K562 (cell line): Measurements from ENCODE around the gene ACTR8. TPM values are rescaled to one million over a fixed set of nuclear protein-coding genes. Genes with fewer than 3 reads are reported as not detected.

Experiments used
- ATAC-seq: fragments of 200-7000 bp; cut with Tn5 transposase; 3 replicates; pipeline ENCODE4 v1.9.1; 2020; ENCODE audit warnings: moderate library complexity
- BruUV-seq: library from RNA; stranded (reverse); fragments of 400-500 nt; replicated peaks from 2 replicates; lab custom pipeline; 2021; lab: Mats Ljungman, UMichigan
- CTCF ChIA-PET: fragments of 300-600 bp; formaldehyde crosslinking; extraction: SDS; loops from one replicate; lab custom pipeline; 2021; ENCODE audit warnings: low intra/inter-chr PET ratio; lab: Yijun Ruan, JAX
- POLR2A ChIA-PET: fragments of 300-600, 350-650 bp; sonication (Branson Sonifier 250); formaldehyde crosslinking; extraction: SDS; loops from one replicate; lab custom pipeline; 2021; ENCODE audit warnings: antibody characterized with exemption, inconsistent platforms; lab: Yijun Ruan, JAX
- DNase-seq, 4 experiments: peaks; one replicate each; pipeline versions ENCODE4 v3.0.0 to v3.0.0-alpha.2; 2011 to 2018; ENCODE audit warnings: low spot score in 3 of 4, mixed read lengths in 3 of 4; ENCODE audit errors: extremely low read depth in 1 of 4
- FAIRE-seq: peaks from 2 replicates; lab custom pipeline; 2011; peaks lifted over from hg19 to GRCh38; lab: Jason Lieb, UNC
- H2AFZ ChIP-seq: 2 replicates; pipeline ENCODE4 v1.6.0; 2011; ENCODE audit warnings: low read depth, low read length, control low read depth, inconsistent platforms
- H3K27ac ChIP-seq: fragments of 200-600 bp; 3 replicates; pipeline ENCODE4 v1.8.0; 2011; ENCODE audit warnings: low read depth, mild to moderate bottlenecking, control low read depth, inconsistent platforms, low read length, moderate library complexity, mixed read lengths; ENCODE audit errors: extremely low read depth
- H3K27me3 ChIP-seq, 2 experiments: fragments of 300-600 bp in 1 of 2; 2 replicates in 1 of 2; 3 replicates in 1 of 2; pipeline versions ENCODE4 v1.6.0 to v1.8.0; 2011; ENCODE audit warnings: inconsistent platforms in 2 of 2, low read length in 2 of 2, mild to moderate bottlenecking in 1 of 2, mixed read lengths in 1 of 2, moderate library complexity in 1 of 2; ENCODE audit not compliant: control insufficient read depth in 2 of 2, insufficient read depth in 2 of 2
- H3K36me3 ChIP-seq: fragments of 300-600 bp; 3 replicates; pipeline ENCODE4 v1.8.0; 2011; ENCODE audit warnings: mild to moderate bottlenecking, low read length, inconsistent platforms; ENCODE audit not compliant: control insufficient read depth, insufficient read depth
- H3K4me1 ChIP-seq, 2 experiments: fragments of 200-600 bp in 1 of 2; replicated peaks in 1 of 2; 2 replicates in 1 of 2; 3 replicates in 1 of 2; pipeline versions ENCODE4 v1.5.1 to v1.8.0; 2011; ENCODE audit warnings: inconsistent platforms in 2 of 2, low read length in 2 of 2, mild to moderate bottlenecking in 1 of 2, mixed read lengths in 1 of 2, moderate library complexity in 1 of 2; ENCODE audit not compliant: control insufficient read depth in 2 of 2, insufficient read depth in 2 of 2
- H3K4me2 ChIP-seq: 2 replicates; pipeline ENCODE4 v1.6.1; 2011; ENCODE audit warnings: low read length, control low read depth, inconsistent platforms, mixed read lengths; ENCODE audit not compliant: insufficient read depth
- H3K4me3 ChIP-seq: fragments of 200-600 bp; sonication (generic), shearing (Covaris generic); 2 replicates; pipeline ENCODE4 v1.5.1; 2016; ENCODE audit warnings: control low read depth, inconsistent platforms
- H3K79me2 ChIP-seq: fragments of 200-600 bp; 3 replicates; pipeline ENCODE4 v1.8.0; 2011; ENCODE audit warnings: low read length, inconsistent platforms; ENCODE audit not compliant: control insufficient read depth, insufficient read depth
- H3K9ac ChIP-seq, 2 experiments: 2 replicates each; pipeline versions ENCODE4 v1.6.0 to v1.6.1; 2011; ENCODE audit warnings: low read depth in 2 of 2, low read length in 2 of 2, control low read depth in 1 of 2, inconsistent platforms in 1 of 2, mild to moderate bottlenecking in 1 of 2, mixed read lengths in 1 of 2; ENCODE audit not compliant: insufficient read depth in 1 of 2
- H3K9me1 ChIP-seq: one replicate; pipeline ENCODE4 v1.6.0; 2011; ENCODE audit warnings: inconsistent platforms, mild to moderate bottlenecking, low read length, moderate library complexity; ENCODE audit not compliant: control insufficient read depth, insufficient read depth
- H3K9me3 ChIP-seq: replicated peaks from 2 replicates; pipeline ENCODE4 v1.5.1; 2011; ENCODE audit warnings: low read depth, low read length, inconsistent platforms; ENCODE audit not compliant: control insufficient read depth, insufficient read depth
- H4K20me1 ChIP-seq: replicated peaks from 2 replicates; pipeline ENCODE4 v1.6.1; 2011; ENCODE audit warnings: low read length, inconsistent platforms, mixed read lengths; ENCODE audit not compliant: control insufficient read depth, insufficient read depth
- ERF ChIP-seq: fragments of 450-650 bp; formaldehyde crosslinking; IDR thresholded peaks from 2 replicates; pipeline ENCODE4 v1.4.0; 2020; ENCODE audit warnings: mild to moderate bottlenecking, mixed read lengths
- MEF2D ChIP-seq: conservative IDR thresholded peaks from 2 replicates; pipeline ENCODE4 v1.6.1; 2016; ENCODE audit warnings: low read depth, missing genetic modification characterization, missing compliant biosample characterization
- NFXL1 ChIP-seq: fragments of 450-650 bp; formaldehyde crosslinking; IDR thresholded peaks from 2 replicates; pipeline ENCODE4 v1.4.0; 2021; ENCODE audit warnings: mild to moderate bottlenecking
- SAFB ChIP-seq: fragments of 200-400 bp; formaldehyde crosslinking; IDR thresholded peaks from 2 replicates; pipeline ENCODE4 v1.6.1; 2017; ENCODE audit warnings: low read depth, low read length, borderline replicate concordance
- SNAPC5 ChIP-seq: fragments of 250-450 bp; sonication (Bioruptor Pico); IDR thresholded peaks from 2 replicates; pipeline ENCODE4 v1.8.0; 2021; ENCODE audit warnings: moderate library complexity, mild to moderate bottlenecking, inconsistent platforms
- ZBTB11 ChIP-seq, 3 experiments: fragments of 200-800 bp in 1 of 3; fragments of 250-450 bp in 1 of 3; fragments of 450-650 bp in 1 of 3; sonication (Bioruptor Pico) in 1 of 3; sonication (Bioruptor generic) in 1 of 3; formaldehyde crosslinking in 1 of 3; IDR thresholded peaks; 2 replicates each; pipeline versions ENCODE4 v1.6.1 to v1.8.0; 2016 to 2022; ENCODE audit warnings: mild to moderate bottlenecking in 2 of 3, missing genetic modification characterization in 2 of 3, missing compliant biosample characterization in 1 of 3, moderate library complexity in 1 of 3
- ZNF133 ChIP-seq: fragments of 250-450 bp; sonication (Bioruptor Pico); IDR thresholded peaks from 2 replicates; pipeline ENCODE4 v1.4.0; 2020; ENCODE audit warnings: mild to moderate bottlenecking
- WGBS: fragments of 100-300 bp; shearing (Covaris generic); methylation state at CpG from one replicate; pipeline ENCODE4 v1.1.6; 2016; ENCODE audit warnings: low coverage, mixed read lengths; ENCODE audit not compliant: insufficient coverage; ENCODE audit errors: missing lambda C conversion rate; 5-methylcytosine and 5-hydroxymethylcytosine counted together
- in situ Hi-C: fragments of 300-500 bp; cut with MboI; formaldehyde crosslinking; loops from 4 replicates; pipeline ENCODE4 v1.15.0; 2018; ENCODE audit warnings: inconsistent platforms, mixed read lengths
- intact Hi-C: fragments of 100-400 bp; cut with micrococcal nuclease; formaldehyde crosslinking; loops from 2 replicates; pipeline ENCODE4 v1.14.2; 2022
- polyA plus RNA-seq, 8 experiments: library from polyadenylated mRNA; depleted of rRNA in 4 of 8; stranded (reverse) in 5 of 8; unstranded in 3 of 8; fragments of >200 nt; fragmentation: Nextera tagmentation in 2 of 8; fragmentation: Illumina TruSeq in 1 of 8; extraction: Ambion mirVana in 2 of 8; extraction: Trizol in 1 of 8; gene quantifications; 2 replicates each; pipeline versions ENCODE4 v1.2.1 to v1.2.3, GENCODE V29; 2011 to 2014; ENCODE audit warnings: inconsistent platforms in 1 of 8, missing spikeins in 1 of 8
- total RNA-seq, 7 experiments: library from RNA; depleted of rRNA in 6 of 7; stranded (reverse); fragments of >200 nt in 6 of 7; fragmentation: Illumina TruSeq in 2 of 7; extraction: Trizol in 2 of 7; gene quantifications; 2 replicates each; pipeline versions ENCODE4 v1.2.1 to v1.2.3, GENCODE V29; 2011 to 2021; ENCODE audit warnings: low replicate concordance in 1 of 7
- TF ChIP-seq, protein P1 (sequence below): fragments of 450-650 bp; conservative IDR thresholded peaks from 2 replicates; pipeline ENCODE4 v1.6.1; 2016; ENCODE audit warnings: missing genetic modification characterization, low read depth, mild to moderate bottlenecking, control low read depth, missing compliant biosample characterization

Gene ACTR8
- total and polyA plus RNA-seq, 9 of the 15 experiments (the other 6 are each of a cell fraction or from before 2014, with no cell fraction given): 4.8 to 24.2 (median 17.5) TPM

- Histone ChIP-seq H4K20me1 (no peaks in the 10 kb centered on the region; the same call in 1 of the 2 replicates), H3K27ac (no peak overlapping the region), H2AFZ (no peak overlapping the region), H3K79me2 (no peaks in the 10 kb centered on the region), H3K9me3 (no peaks in the 10 kb centered on the region), H3K4me3 (no peak overlapping the region), H3K9me1 (no peaks in the 10 kb centered on the region), H3K27me3 (peaks cover 0 to 3% of the 10 kb centered on the region in 2 experiments; a peak in 1 of 5 replicates), H3K9ac (no peak overlapping the region), H3K4me2 (no peak overlapping the region), H3K36me3 (no peaks in the 10 kb centered on the region), H3K4me1 (no peaks in the 10 kb centered on the region)
- intact Hi-C loops: no loop called here
- BruUV-seq: no TSS peak
- CTCF ChIA-PET: no interaction called here
- POLR2A ChIA-PET: interaction anchor here (0.9 kb wide), 1 partner anchor 10 kb away, joined by 3 read pairs; no protein-coding TSS in a partner anchor
- in situ Hi-C loops: no loop called here
- WGBS: 33% methylated on average over 4 of the region's 4 CpGs
- ATAC-seq (no peak), DNase-seq (no peak), FAIRE-seq (no peak)
- no peak for TF ChIP-seq MEF2D (tag)
Observed at GRCh38 chr3:53824795-53825194, 57.2 kb downstream of the ACTR8 start.

GRCh38 chr3:53823956-53824657, 57.8 kb downstream of the ACTR8 start:
- POLR2A ChIA-PET: interaction anchor here (0.9 kb wide), 1 partner anchor 11 kb away, joined by 3 read pairs; no protein-coding TSS in a partner anchor

More at GRCh38 chr3:53823956-53824657, 57.8 kb downstream of the ACTR8 start:
- FAIRE-seq (no peak), ATAC-seq (no peak), DNase-seq (no peak)
- CTCF ChIA-PET: no interaction called here
- Histone ChIP-seq H3K9me1 (no peaks in the 10 kb centered on the region), H3K27me3 (peaks cover 0 to 10% of the 10 kb centered on the region in 2 experiments; a peak in 2 of 5 replicates), H3K79me2 (no peaks in the 10 kb centered on the region), H3K9ac (no peak overlapping the region), H3K27ac (no peak overlapping the region), H2AFZ (no peak overlapping the region), H3K4me2 (no peak overlapping the region), H3K4me3 (no peak overlapping the region), H3K9me3 (no peaks in the 10 kb centered on the region), H3K36me3 (no peaks in the 10 kb centered on the region), H4K20me1 (no peaks in the 10 kb centered on the region; the same call in 1 of the 2 replicates), H3K4me1 (no peaks in the 10 kb centered on the region)
- intact Hi-C loops (no loop called here), in situ Hi-C loops (no loop called here)
- 21% methylated on average over 9 of the region's 10 CpGs for WGBS
- TF ChIP-seq, protein P1, sequence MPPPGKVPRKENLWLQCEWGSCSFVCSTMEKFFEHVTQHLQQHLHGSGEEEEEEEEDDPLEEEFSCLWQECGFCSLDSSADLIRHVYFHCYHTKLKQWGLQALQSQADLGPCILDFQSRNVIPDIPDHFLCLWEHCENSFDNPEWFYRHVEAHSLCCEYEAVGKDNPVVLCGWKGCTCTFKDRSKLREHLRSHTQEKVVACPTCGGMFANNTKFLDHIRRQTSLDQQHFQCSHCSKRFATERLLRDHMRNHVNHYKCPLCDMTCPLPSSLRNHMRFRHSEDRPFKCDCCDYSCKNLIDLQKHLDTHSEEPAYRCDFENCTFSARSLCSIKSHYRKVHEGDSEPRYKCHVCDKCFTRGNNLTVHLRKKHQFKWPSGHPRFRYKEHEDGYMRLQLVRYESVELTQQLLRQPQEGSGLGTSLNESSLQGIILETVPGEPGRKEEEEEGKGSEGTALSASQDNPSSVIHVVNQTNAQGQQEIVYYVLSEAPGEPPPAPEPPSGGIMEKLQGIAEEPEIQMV: no peak
- no peak for TF ChIP-seq ERF
- no peak for TF ChIP-seq NFXL1 (CRISPR knock-in tag)
- no peak for TF ChIP-seq ZNF133
- TF ChIP-seq ZBTB11 (CRISPR knock-in tag; IDR thresholded peaks at IDR 0.05): no peak
- no peak for TF ChIP-seq SAFB
- TF ChIP-seq SNAPC5: no peak
- no TSS peak for BruUV-seq
